ENCODE measurements around the gene CALML6.
A peak's percentile ranks its signal among the peaks of the same experiment; 100 is the strongest.

CALML6 gene

DNA sequence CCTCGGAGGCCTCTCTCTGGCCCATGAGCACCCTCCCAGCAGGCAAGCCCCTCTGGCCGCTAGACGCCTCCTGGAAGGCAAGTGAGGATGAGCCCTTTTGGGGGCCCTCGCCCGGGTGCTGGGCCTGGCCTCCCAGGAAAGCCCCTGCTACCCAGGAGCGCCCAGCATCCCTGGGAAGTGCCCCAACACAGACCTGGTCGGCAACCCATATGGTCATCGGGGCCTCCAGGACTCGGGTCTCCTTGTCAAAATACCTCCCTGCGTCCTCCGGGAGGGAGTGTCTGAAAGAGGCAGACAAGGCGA lies 25.0 kb downstream of the CALML6 start:
- H3K9me3 ChIP-seq (ENCODE audit: low read depth, low read length) = no peaks in the 10 kb centered on the region
- no peak for DNase-seq (ENCODE audit: low read depth, low spot score)
- no peak overlapping the region for H3K9ac ChIP-seq (ENCODE audit: insufficient read length)
- TF ChIP-seq FOXP2 (optimal IDR thresholded peaks at IDR 0.05; ENCODE audit: control extremely low read depth, extremely low read length, insufficient read depth) = no peak
- no peak for TF ChIP-seq POLR2AphosphoS5 (IDR thresholded peaks at IDR 0.05; ENCODE audit: borderline replicate concordance, low read depth, low read length)
- no peak for TF ChIP-seq EZH2 (IDR thresholded peaks at IDR 0.05)
- no peaks in the 10 kb centered on the region for H3K36me3 ChIP-seq (ENCODE audit: insufficient read depth, low read length)
- no peak overlapping the region for H3K4me3 ChIP-seq
- no peak overlapping the region for H3K27ac ChIP-seq

DNA sequence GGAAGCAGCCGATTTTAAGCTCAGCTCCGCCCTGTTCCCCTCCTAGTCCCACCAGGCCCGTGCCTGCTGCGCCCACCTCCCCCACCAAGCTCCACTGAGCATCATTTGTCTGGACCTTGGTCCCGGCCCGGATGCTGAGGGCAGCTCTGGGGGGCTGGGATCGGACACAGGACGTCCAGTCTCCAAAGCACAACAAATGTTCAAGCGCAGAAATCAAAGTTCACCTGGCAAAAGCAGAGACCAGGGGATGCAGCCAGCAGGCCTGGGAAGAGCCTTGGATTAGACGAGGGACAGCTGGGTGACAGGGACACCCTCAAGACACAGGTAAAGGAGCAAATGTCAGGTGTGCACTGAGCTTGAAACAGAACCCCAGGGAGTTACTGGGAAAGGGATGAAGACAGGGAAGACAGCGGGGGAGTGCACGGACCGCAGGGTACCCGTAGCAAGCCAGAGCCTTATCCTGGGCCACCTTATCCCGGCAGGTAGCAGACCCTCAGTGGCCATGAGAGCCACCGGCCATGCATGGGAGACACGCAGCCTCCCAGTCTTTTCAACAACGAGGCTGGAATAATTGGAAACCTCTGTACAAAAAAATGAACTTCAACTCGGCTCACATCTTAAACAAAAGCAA lies 26.3 kb downstream of the CALML6 start:
- Histone ChIP-seq H3K9me3 (ENCODE audit: low read depth, low read length) (no peaks in the 10 kb centered on the region), H3K4me3 (no peak overlapping the region), H3K36me3 (ENCODE audit: insufficient read depth, low read length) (no peaks in the 10 kb centered on the region), H3K27ac (no peak overlapping the region), H3K9ac (ENCODE audit: insufficient read length) (no peak overlapping the region)
- no peak for DNase-seq (ENCODE audit: low read depth, low spot score)
- TF ChIP-seq FOXP2 (optimal IDR thresholded peaks at IDR 0.05; ENCODE audit: control extremely low read depth, extremely low read length, insufficient read depth) (no peak), EZH2 (IDR thresholded peaks at IDR 0.05) (no peak), POLR2AphosphoS5 (IDR thresholded peaks at IDR 0.05; ENCODE audit: borderline replicate concordance, low read depth, low read length) (no peak)

GRCh38 chr1:1941868-1942752 lies 27.1 kb downstream of the CALML6 start:
- DNase-seq (ENCODE audit: low read depth, low spot score) = no peak

GRCh38 chr1:1942753-1943656 lies 27.9 kb downstream of the CALML6 start:
- TF ChIP-seq FOXP2 (optimal IDR thresholded peaks at IDR 0.05; ENCODE audit: control extremely low read depth, extremely low read length, insufficient read depth) (no peak), EZH2 (IDR thresholded peaks at IDR 0.05) (no peak), POLR2AphosphoS5 (IDR thresholded peaks at IDR 0.05; ENCODE audit: borderline replicate concordance, low read depth, low read length) (0 out of 2 replicates have a peak, but pooled peaks have one; percentile 48)
- no peaks in the 10 kb centered on the region for H3K36me3 ChIP-seq (ENCODE audit: insufficient read depth, low read length)
- DNase-seq (ENCODE audit: low read depth, low spot score) = no peak
- no peak overlapping the region for H3K27ac ChIP-seq
- no peak overlapping the region for H3K9ac ChIP-seq (ENCODE audit: insufficient read length)
- H3K9me3 ChIP-seq (ENCODE audit: low read depth, low read length) = no peaks in the 10 kb centered on the region
- no peak overlapping the region for H3K4me3 ChIP-seq

More at GRCh38 chr1:1941868-1942752, 27.1 kb downstream of the CALML6 start:
- no peak overlapping the region for H3K4me3 ChIP-seq
- no peak overlapping the region for H3K27ac ChIP-seq
- no peaks in the 10 kb centered on the region for H3K36me3 ChIP-seq (ENCODE audit: insufficient read depth, low read length)
- no peak for TF ChIP-seq EZH2 (IDR thresholded peaks at IDR 0.05)
- TF ChIP-seq POLR2AphosphoS5 (IDR thresholded peaks at IDR 0.05; ENCODE audit: borderline replicate concordance, low read depth, low read length) = no peak
- TF ChIP-seq FOXP2 (optimal IDR thresholded peaks at IDR 0.05; ENCODE audit: control extremely low read depth, extremely low read length, insufficient read depth) = no peak
- H3K9ac ChIP-seq (ENCODE audit: insufficient read length) = no peak overlapping the region
- no peaks in the 10 kb centered on the region for H3K9me3 ChIP-seq (ENCODE audit: low read depth, low read length)

GRCh38 chr1:1943834-1944570 lies 28.9 kb downstream of the CALML6 start:
- H3K9me3 ChIP-seq (ENCODE audit: low read depth, low read length) = no peaks in the 10 kb centered on the region
- no peak overlapping the region for H3K9ac ChIP-seq (ENCODE audit: insufficient read length)
- no peak overlapping the region for H3K27ac ChIP-seq
- TF ChIP-seq EZH2 (IDR thresholded peaks at IDR 0.05) = no peak
- TF ChIP-seq POLR2AphosphoS5 (IDR thresholded peaks at IDR 0.05; ENCODE audit: borderline replicate concordance, low read depth, low read length) = no peak
- no peak for TF ChIP-seq FOXP2 (optimal IDR thresholded peaks at IDR 0.05; ENCODE audit: control extremely low read depth, extremely low read length, insufficient read depth)
- DNase-seq (ENCODE audit: low read depth, low spot score) = no peak
- H3K36me3 ChIP-seq (ENCODE audit: insufficient read depth, low read length) = no peaks in the 10 kb centered on the region
- no peak overlapping the region for H3K4me3 ChIP-seq

- TF ChIP-seq POLR2AphosphoS5 (IDR thresholded peaks at IDR 0.05; ENCODE audit: borderline replicate concordance, low read depth, low read length) = no peak
- no peak for TF ChIP-seq FOXP2 (optimal IDR thresholded peaks at IDR 0.05; ENCODE audit: control extremely low read depth, extremely low read length, insufficient read depth)
- TF ChIP-seq EZH2 (IDR thresholded peaks at IDR 0.05) = no peak
- Histone ChIP-seq H3K4me3 (no peak overlapping the region), H3K9ac (ENCODE audit: insufficient read length) (no peak overlapping the region), H3K9me3 (ENCODE audit: low read depth, low read length) (no peaks in the 10 kb centered on the region), H3K36me3 (ENCODE audit: insufficient read depth, low read length) (no peaks in the 10 kb centered on the region), H3K27ac (no peak overlapping the region)
- DNase-seq (ENCODE audit: low read depth, low spot score) = no peak
Observed at GRCh38 chr1:1945782-1946393, 30.8 kb downstream of the CALML6 start.

DNA sequence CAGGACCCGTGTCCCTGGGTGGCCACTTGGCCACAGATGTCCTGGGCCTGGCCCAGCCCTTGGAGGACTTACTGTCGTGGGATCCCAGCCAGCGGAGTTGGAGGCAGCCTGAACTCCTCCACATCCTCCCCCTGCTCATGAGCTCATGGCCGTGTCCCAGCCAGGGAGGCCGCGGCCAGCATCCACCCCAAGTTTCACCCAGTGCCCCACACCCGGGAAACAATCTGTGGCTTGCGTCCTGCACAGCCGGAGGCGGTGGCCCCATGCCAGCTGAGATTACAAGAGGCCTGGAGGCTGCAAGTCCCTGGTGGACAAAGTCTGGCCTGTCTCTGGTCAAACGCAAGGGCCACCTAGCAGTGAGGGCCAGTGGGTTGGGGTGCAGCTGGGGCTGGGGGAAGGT lies 31.5 kb downstream of the CALML6 start:
- TF ChIP-seq FOXP2 (optimal IDR thresholded peaks at IDR 0.05; ENCODE audit: control extremely low read depth, extremely low read length, insufficient read depth) (no peak), POLR2AphosphoS5 (IDR thresholded peaks at IDR 0.05; ENCODE audit: borderline replicate concordance, low read depth, low read length) (no peak), EZH2 (IDR thresholded peaks at IDR 0.05) (no peak)
- Histone ChIP-seq H3K27ac (no peak overlapping the region), H3K9ac (ENCODE audit: insufficient read length) (no peak overlapping the region), H3K4me3 (no peak overlapping the region), H3K36me3 (ENCODE audit: insufficient read depth, low read length) (no peaks in the 10 kb centered on the region), H3K9me3 (ENCODE audit: low read depth, low read length) (no peaks in the 10 kb centered on the region)
- DNase-seq (ENCODE audit: low read depth, low spot score) = no peak

Measured in SK-N-MC (cell line).